ENCODE measurements around the gene NMD3.
"Not testable (repeated sequence)": the region's sequence is repeated elsewhere in the genome, so short reads cannot be mapped to it uniquely, and the experiment has no call there.

NMD3 gene

GRCh38 chr3:161220850-161221753, at the start of gene NMD3:
Gene NMD3 (plus strand): TSS chr3:161221311. CDS start chr3:161222014, 703 bp downstream.
- peak; percentile 96 for DNase-seq (ENCODE audit: low spot score)

GRCh38 chr3:161171639-161172552, 49.2 kb upstream of the NMD3 start:
- DNase-seq (ENCODE audit: low spot score) = no peak

DNA sequence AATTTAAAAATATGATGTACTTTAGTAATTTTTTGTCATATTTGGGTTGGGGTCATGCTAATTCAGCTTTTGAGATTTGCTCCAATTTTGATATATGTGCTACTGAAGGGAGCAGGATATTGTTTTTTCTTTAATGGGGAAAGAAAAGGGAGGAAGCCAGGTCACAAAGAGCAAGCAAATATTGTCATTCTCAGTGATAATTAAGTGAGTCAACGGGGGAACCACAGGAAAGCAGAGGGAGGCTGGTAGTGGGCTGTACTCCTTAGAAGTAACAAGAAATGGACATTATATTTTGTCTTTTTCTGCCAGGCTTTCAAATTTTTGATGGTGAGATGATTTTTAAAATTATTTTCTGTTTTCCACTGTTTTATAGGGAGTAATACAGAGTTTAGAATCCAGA, 45.6 kb upstream of the NMD3 start:
- no peak for DNase-seq (ENCODE audit: low spot score)

- DNase-seq (ENCODE audit: low spot score) = no peak
Observed at GRCh38 chr3:161177991-161178390, 43.1 kb upstream of the NMD3 start.

DNA sequence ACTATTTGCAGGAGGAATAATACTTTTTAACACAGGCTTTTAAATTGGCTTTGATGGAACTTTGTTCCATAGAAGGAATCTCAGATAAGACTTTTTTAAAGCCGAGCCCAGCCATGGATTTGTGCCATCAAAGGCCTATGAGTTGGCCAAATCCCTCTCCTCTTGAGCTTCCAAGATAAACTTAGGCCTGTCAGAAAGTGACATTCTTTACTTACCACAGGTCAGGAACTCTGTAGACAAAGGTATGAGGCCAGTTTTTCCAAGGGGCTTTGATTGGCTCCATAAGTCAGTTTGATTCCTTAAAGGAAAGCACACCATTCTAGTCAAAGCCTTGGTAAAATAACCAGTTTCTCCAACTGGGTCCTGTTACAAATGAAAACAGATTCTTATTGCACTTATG, 39.7 kb upstream of the NMD3 start:
- DNase-seq (ENCODE audit: low spot score) = not testable (repeated sequence)

- DNase-seq (ENCODE audit: low spot score) = no peak
Observed at GRCh38 chr3:161187046-161187445, 34.1 kb upstream of the NMD3 start.

DNA sequence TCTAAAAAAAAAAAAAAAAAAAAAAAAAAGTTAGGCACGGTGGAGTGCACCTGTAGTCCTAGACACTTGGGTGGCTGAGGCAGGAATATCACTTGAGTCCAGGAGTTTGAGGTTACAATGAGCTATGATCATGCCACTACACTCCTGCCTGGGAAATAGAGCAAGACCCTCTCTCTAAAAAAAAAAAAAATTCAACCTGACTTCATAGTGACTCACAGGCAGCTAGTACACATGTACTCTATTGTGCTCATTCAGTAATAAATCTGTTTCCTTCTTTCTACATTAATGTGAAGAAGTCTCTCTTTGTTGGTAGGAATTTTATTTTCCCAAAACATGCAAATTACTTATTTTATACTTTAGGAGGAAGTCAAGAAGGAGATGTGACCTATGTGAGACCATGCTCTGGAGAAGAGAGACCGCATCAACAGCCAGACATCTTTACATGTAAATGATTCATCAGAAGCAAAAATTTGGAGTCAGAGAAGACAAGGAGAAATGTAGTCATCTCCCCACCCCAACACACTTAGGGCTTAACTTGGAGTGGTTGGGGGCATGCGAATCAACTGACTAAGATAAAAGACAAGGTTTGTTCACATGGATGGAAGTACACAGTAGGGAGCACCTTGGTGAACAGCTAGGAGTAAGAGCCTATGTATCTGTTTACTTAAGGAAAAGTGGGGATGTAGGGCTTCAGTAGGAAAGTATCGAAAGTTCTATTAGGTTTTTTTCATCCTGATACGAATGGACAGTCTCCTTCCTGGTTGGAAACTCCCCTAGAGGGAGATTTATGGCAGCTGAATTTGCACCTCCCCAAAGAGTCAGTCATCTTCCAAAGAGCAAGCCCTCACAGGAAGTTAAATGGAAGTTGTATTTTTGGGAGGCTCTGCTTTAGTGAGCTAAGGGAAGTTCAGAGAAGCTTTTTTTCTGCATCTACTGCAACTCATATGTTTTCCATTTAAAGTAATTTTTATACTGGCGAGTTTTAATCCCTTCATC, 23.0 kb upstream of the NMD3 start:
- no peak for DNase-seq (ENCODE audit: low spot score)

DNA sequence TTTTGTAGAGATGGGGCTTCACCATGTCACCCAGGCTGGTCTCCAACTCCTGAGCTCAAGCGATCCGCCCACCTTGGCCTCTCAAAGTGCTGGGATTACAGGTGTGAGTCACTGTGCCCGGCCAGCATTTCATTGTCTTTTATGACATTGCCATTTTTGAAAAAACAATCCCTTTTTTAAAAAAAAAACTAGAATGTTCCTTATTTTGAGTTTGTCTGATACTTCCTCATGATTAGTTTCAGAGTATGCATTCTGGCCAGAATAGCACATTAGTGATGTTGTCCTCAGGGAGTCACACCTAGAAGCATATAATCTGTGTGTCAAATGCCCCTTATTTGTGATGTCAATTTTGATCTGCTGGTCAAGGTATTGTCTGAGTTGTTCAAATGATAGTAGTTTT, 21.2 kb upstream of the NMD3 start:
- DNase-seq (ENCODE audit: low spot score) = no peak

- no peak for DNase-seq (ENCODE audit: low spot score)
Observed at GRCh38 chr3:161203485-161204098, 17.5 kb upstream of the NMD3 start.

DNA sequence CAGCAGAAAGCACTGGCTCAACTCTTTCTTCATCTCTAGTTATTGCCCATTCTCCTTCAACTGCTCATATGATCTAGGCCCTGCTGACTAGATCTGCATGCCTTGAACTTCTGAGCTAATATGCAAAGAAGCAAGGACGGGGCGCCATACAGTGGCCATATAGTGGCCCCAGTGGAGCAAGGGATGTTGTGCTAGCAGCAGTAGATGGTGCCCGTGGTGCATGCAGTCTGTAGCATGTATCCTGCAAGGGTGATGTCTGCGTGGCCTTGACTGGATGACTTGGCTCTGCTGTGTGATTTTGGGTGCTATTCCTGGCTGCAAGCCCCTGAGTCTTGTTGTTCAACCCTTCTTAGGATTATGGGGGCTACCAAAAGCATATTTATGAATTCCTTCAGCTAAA, 12.2 kb upstream of the NMD3 start:
- DNase-seq (ENCODE audit: low spot score) = no peak

GRCh38 chr3:161212171-161212771, 8.8 kb upstream of the NMD3 start:
- peak; percentile 36 for DNase-seq (ENCODE audit: low spot score)

DNA sequence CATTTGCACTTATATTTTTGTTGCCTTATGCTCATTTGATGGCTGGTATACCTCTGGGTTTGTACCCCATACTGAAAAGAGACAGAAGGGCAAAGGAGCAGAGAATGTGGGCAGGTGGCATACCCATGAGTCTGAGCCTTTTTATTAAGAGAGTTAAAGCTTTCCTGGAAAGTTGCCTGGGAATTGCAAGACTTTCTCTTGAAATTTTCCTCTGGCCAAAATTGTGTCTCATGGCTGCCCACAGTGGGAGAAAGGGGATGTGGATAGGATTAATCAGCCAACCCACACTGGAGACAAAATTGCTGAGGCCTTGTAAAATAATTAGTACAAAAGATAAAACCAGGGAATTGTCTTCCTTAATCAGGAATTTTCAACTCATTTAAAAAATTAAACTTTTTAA, 8.2 kb upstream of the NMD3 start:
- peak; percentile 23 for DNase-seq (ENCODE audit: low spot score)

DNA sequence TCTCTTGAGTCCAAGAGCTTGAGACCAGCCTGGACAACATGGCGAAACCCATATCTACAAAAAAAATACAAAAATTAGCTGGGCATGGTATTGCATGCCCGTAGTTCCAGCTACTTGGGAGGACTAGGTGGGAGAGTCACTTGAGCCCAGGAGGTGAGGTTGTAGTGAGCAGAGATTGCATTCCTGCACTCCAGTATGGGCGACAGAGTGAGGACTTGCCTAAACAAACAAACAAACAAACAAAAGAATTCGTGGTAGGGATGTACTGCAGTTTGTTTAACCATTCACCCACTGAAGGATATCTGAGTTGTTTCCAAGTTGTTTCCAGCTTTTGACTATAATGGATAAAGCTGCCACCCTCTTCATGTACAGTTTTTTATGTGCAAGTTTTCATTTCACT, 7.5 kb upstream of the NMD3 start:
- no peak for DNase-seq (ENCODE audit: low spot score)

DNA sequence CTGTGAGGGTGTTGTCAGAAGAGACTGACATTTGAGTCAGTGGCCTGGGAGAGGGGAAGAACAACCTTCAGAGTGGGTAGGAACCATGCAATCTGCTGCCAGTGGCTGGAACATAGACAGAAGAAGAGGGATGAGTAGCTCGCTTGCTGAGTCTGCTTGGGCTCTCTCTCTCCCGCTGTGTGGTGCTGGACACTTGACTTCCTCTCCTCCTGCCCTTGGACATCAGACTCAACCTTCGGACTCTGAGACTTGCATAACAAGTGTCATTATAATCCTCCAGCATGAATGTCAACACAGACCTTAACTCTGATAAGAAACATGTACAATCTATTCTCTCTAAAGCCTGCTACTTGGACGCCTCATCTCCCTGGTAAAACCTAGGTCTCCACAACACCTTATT, 5.9 kb upstream of the NMD3 start:
- no peak for DNase-seq (ENCODE audit: low spot score)

DNA sequence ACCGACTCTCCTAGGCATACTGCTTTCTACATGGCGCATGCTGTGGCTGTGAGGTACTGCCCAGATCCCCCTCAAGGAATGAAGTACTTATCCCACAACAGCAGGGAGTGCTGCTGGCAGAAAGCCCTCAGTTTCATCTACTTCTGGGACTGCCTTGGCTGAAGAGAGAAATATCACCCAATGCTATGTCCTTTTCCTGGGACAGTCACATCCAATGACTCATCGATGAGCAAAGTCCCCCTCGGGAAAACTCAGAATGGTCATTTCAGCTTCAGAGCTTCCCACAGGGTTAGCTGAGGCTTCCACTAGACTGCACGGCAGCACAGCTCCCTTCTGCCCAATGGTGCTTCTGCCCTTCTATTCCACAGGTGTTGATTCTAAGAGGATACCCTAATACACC, 3.6 kb upstream of the NMD3 start:
- DNase-seq (ENCODE audit: low spot score) = no peak

DNA sequence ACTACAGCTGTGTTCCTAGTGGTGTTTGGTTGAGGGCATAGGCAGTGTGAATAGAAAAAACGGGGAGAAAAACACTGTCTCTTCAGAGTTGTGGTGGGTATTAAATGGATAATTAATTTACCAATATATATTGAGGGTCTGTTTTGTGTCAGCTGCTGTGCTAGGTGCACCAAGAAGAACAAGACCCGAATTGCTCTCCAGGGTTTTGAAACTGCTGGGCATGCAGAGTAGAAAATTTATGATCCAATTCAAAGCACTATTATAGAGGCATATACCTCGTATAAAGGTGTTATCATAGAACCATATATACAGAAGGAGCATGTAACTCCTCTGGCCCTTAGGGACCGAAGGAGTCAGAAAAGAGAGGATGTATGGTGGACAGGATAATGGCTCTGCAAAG, 1.6 kb upstream of the NMD3 start:
- DNase-seq (ENCODE audit: low spot score) = no peak

DNA sequence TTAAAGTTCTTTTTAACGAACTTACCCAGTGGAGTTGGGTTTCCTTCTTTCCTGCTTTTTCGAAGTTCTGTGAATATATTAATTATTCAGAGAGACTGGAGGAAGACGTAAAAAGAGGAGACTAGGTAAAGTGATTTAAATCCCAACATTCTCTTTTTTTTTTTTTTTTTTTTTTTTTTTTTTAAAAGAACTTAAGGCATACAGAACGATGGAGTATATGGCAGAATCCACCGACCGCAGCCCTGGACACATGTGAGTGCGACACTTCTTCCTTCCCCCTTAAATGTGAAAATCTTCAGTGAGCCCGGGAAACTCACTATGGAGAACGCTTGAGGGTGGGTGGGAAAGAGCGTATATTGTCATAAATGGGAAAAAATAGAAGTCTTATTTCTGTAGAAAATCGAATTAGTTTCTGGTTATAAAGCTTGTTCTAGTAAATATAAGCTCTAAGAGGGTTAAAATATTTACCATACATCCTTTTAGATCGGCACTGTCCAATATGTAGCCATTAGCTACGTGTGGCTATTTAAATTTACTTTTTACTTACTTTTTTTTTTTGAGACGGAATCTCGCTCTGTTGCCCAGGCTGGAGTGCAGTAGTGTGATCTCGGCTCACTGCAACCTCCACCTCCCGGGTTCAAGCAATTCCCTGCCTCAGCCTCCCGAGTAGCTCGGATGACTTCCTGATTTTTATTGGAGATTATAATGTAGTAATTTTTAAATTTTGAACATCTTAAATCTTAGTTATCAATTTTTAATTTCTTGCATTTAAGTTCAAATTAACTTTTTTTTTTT, 892 bp downstream of the NMD3 start:
- peak; percentile 47 for DNase-seq (ENCODE audit: low spot score)

DNA sequence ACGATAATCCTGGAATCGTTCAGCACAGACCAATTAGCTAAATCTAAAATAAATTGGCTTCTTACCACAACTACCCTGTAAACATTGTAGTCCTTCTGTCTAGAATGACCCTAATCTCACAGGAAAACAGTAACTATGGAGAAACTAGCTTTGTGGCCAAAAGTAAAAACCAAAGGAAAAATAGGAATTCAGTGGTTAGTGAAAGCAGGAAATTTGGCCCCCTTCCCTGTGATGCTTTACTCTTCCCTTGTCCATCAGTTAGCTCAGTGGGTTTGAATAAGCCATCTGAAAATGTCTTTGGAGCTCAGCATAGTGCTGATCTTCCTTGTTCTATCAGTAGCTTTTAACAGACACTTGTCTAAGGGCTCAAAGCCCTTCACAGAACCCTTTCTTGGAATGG, 1.6 kb downstream of the NMD3 start:
- DNase-seq (ENCODE audit: low spot score) = no peak

DNA sequence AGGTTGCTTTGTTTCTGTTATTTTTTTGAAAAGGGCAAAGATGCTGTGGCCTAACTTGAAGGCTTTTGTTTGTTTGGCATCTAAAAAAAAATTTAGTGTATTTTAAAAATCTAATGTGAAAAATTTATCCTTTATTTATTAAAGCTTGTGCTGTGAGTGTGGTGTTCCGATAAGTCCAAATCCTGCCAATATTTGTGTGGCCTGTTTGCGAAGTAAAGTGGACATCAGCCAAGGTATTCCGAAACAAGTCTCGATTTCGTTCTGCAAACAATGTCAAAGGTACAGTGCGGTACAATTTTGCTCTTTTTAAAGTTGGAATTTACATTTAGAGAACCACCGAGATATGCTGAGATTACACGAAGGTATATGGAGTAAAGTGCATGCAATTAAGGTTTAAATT, 3.7 kb downstream of the NMD3 start:
- no peak for DNase-seq (ENCODE audit: low spot score)

DNA sequence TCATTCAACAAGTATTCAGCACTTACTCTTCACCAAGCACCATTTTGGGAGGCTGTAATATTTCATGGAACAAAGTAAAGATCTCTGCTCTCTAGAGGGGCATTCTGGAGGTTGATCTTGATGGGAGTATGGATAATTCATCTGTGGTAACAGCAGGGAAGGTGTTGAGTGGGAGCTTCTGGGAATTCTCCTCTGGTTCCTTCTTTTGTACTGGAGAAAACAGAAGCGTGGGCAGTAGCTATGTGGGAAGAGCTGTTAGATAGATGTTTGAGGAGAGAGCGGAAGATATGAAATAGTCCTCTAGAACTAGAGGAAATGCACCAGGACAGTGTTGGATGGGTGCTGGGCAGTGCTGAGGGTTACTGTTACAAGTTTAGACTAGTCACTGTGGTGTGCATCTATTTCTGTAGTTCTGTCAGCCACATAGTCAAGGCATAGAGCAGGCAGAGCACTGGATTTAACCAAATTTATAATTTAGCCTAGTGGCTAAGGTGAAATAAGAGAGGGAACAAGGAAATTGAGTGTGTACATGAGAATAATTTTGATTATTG, 9.6 kb downstream of the NMD3 start:
- no peak for DNase-seq (ENCODE audit: low spot score)
